Loucy (cell line): Measurements from ENCODE around the gene FARS2.

Experiments used
- CTCF ChIP-seq: fragments of 200-600 bp; sonication (generic); conservative IDR thresholded peaks from 2 replicates; pipeline ENCODE4 v1.5.1; 2014; ENCODE audit warnings: mild to moderate bottlenecking, antibody characterized with exemption, low read length
- EZH2phosphoT487 ChIP-seq: fragments of 200-600 bp; IDR thresholded peaks from 2 replicates; pipeline ENCODE4 v1.6.1; 2018; ENCODE audit warnings: antibody characterized with exemption, mild to moderate bottlenecking, moderate library complexity, borderline replicate concordance

DNA sequence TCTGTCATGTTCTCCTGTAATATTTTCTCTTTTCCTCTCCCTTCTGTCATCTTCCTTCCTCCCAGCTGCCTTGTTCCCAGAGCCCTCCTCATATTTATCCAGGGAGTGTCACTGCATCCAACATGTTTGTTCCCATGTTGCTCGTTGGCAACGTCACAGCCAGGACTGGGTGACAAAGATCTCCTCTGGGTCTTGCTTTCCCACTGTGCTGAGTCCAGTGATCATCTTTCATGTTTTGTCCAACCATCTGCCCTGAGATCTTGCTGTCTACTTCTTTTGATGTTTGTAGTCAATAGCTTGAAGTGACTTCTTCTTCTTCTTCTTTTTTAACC lies 26.6 kb downstream of the FARS2 start:
- TF ChIP-seq EZH2phosphoT487, result no peak
- TF ChIP-seq CTCF, result no peak
